Epithelial cell of esophagus (primary cell): ENCODE measurements around the gene BTBD17.
"Not testable (repeated sequence)": the region's sequence is repeated elsewhere in the genome, so short reads cannot be mapped to it uniquely, and the experiment has no call there.

Source experiments
- DNase-seq: peaks from one replicate; pipeline ENCODE4 v3.0.0; 2010; ENCODE audit warnings: low read depth
- H3K4me3 ChIP-seq: 2 replicates; pipeline ENCODE4 v1.5.1; 2011; ENCODE audit warnings: mild to moderate bottlenecking, low read length, control low read depth
- TF ChIP-seq, protein P1 (sequence below): IDR thresholded peaks from 2 replicates; pipeline ENCODE4 v1.5.1; 2011; ENCODE audit warnings: low read depth, mild to moderate bottlenecking, low read length, control low read depth, inconsistent platforms; ENCODE audit not compliant: insufficient read depth; ENCODE audit errors: missing control alignments

Gene BTBD17, protein sequence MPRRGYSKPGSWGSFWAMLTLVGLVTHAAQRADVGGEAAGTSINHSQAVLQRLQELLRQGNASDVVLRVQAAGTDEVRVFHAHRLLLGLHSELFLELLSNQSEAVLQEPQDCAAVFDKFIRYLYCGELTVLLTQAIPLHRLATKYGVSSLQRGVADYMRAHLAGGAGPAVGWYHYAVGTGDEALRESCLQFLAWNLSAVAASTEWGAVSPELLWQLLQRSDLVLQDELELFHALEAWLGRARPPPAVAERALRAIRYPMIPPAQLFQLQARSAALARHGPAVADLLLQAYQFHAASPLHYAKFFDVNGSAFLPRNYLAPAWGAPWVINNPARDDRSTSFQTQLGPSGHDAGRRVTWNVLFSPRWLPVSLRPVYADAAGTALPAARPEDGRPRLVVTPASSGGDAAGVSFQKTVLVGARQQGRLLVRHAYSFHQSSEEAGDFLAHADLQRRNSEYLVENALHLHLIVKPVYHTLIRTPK

DNA sequence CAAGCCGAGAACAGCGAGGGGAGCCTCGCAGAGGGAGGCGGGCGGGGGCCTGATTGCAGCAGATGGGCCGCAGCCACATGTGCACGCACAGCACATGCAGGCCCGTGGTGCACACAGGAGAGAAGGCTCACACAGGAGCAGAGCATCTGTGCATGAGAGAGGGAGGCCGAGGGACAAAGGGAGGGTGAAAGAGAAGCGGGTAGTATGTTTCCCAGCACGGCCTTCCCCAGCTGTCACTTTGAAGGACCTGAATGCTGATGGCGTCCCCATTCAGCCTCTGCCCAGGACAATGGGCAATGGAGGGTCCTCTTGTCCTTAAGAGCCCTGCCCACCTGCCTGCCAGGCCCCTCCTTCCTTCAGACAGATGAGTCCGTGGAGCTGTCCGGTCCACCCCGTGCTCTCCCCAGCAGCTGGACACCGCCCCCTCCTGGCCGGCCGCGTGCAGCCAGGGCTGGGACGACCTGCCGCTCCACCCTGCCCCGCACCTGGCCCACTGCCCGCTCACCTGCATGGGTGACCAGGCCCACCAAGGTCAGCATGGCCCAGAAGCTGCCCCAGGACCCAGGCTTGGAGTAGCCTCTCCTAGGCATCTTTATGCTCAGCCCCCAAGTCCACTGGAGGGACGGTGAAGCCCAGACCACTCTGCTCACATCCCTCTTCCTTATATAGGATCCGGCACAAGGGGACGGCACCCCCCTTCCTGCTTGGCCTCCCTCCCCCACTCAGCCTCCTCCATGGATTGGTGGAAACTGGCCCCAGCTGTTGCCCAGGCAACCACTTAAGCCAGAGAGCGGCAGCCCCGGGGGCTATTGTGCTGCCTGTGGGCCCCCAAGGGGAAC is at the start of gene BTBD17:
BTBD17 (minus strand) TSS at position 639 of the 839 bp plus-strand sequence; CDS start at position 590, 49 bp downstream.
- DNase-seq, result peak; percentile 17
- TF ChIP-seq, protein P1, sequence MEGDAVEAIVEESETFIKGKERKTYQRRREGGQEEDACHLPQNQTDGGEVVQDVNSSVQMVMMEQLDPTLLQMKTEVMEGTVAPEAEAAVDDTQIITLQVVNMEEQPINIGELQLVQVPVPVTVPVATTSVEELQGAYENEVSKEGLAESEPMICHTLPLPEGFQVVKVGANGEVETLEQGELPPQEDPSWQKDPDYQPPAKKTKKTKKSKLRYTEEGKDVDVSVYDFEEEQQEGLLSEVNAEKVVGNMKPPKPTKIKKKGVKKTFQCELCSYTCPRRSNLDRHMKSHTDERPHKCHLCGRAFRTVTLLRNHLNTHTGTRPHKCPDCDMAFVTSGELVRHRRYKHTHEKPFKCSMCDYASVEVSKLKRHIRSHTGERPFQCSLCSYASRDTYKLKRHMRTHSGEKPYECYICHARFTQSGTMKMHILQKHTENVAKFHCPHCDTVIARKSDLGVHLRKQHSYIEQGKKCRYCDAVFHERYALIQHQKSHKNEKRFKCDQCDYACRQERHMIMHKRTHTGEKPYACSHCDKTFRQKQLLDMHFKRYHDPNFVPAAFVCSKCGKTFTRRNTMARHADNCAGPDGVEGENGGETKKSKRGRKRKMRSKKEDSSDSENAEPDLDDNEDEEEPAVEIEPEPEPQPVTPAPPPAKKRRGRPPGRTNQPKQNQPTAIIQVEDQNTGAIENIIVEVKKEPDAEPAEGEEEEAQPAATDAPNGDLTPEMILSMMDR, result peak; percentile 38
- no peak within 1 kb of the TSS for H3K4me3 ChIP-seq

DNA sequence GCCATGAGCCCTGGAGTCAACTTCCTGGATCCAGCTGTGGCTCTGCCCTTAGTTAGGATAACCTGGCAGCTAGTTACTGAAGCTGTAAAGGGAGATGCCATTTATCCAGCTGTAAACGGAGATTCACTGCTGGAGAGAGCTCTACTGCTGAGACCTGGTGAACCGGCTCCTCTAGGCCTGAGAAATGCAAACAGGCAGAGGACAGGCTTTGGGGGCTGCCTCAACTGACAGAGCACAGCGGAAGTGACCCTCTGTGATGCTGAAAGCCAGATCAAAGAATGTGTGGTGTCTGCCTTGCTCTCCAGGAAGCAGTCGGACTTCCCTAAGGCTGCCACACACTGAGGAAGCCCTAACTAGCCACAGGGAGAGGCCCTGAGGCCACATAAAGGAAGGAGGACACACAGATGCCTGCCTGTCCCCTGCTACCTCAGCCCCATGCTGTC is 48.4 kb upstream of the BTBD17 start:
- TF ChIP-seq, protein P1, result no peak
- DNase-seq, result no peak
- H3K4me3 ChIP-seq, result no peak overlapping the region

DNA sequence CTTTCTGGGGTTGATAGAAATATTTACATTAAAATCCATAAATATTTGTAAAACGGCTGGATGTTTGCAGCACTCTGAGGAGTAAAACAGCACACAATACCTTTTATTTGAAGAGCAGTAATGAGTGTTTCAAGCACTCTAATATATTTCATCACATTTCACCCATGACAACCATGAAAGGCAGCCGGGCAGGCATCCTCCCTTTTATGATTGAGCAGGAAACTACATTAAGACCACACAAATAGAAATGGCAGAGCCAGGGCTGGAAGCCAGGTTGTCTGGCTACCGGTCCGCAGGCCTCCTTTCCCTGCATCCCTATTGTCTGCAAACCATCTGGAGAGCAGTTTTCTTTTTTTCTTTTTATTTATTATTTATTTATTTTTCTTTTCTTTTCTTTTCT is 47.1 kb upstream of the BTBD17 start:
- no peak for DNase-seq
- TF ChIP-seq, protein P1, result no peak
- no peak overlapping the region for H3K4me3 ChIP-seq

DNA sequence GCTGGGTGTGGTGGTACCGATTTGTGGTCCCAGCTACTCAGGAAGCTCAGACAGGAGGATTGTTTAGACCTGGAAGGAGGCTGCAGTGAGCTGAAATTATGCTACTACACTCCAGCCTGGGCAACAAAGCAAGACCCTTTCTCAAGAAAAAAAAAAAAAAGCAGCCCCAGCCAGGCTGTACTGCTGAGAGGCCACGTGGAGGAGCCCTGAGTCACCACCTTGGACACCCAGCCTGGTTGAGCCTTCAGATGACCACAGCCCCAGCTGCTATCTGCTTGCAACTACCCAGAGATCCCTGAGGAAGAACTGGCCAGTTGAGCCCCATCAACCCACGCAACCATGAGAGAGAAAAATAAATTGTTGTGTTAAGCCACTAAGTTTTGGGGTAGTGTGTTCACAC is 46.6 kb upstream of the BTBD17 start:
- TF ChIP-seq, protein P1, result no peak
- H3K4me3 ChIP-seq, result no peak overlapping the region
- no peak for DNase-seq

DNA sequence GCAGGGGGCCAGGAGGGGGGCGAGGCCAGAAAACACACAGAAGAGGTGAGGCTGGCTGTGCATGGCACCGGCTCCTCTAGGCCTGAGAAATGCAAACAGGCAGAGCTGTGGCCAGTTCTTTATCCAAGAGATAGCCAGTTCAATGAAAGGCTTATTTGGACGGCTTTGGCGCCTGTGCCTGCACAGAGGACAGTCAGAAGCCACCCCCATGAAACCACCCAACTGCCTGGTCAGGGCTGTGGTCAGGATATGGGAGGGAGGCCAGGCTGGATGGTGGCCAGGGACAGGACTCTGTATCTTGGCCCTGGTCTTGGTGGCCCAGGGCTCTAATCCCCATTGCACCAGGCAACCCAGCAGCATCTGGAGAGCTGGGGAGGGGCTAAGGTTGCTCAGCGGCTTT is 45.7 kb upstream of the BTBD17 start:
- no peak for DNase-seq
- no peak overlapping the region for H3K4me3 ChIP-seq
- TF ChIP-seq, protein P1, result no peak

DNA sequence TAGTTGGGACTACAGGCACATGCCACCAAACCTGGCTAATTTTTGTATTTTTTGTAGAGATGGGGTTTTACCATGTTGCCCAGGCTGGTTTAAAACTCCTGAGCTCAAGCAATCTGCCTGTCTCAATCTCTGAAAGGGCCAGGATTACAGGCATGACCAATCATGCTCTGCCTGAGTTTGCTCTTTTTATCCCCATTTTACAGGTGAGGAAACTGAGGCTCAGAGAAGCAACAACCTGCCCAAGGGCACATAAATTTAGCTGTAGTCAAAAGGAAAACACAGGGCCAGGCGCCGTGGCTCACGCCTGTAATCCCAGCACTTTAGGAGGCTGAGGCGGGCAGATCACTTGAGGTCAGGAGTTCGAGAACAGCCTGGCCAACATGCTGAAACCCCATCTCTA is 43.6 kb upstream of the BTBD17 start:
- not testable (repeated sequence) for DNase-seq, H3K4me3 ChIP-seq

DNA sequence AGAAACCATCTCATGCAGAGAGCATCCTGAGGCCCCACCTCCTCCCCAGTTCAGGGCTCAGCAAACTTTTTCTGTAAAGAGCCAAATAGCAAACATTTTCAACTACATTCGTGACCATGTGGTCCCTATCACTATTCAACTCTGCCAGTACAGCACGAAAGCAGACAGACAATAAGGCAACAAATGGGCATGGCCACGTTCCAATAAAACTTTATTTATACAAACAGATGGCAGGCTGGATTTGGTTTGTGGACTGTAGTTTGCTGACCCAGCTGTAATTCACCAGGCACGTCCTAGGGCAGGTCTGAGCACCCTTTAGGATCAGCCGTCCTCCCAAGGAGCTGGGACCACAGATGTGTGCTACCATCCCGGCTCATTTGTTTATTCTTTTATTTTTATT is 43.1 kb upstream of the BTBD17 start:
- TF ChIP-seq, protein P1, result no peak
- no peak for DNase-seq
- H3K4me3 ChIP-seq, result no peak overlapping the region
